ENCODE data around the gene USP22. TPM values are rescaled to one million over a fixed set of nuclear protein-coding genes. Genes with fewer than 3 reads are reported as not detected.

USP22 gene
- total RNA-seq, 1 donor from 2014 or later = 342 TPM

GRCh38 chr17:21019976-21020586, 22.7 kb downstream of the USP22 start:
- peak; percentile 32 for DNase-seq

GRCh38 chr17:21018894-21019293, 23.9 kb downstream of the USP22 start:
- no peak for DNase-seq

GRCh38 chr17:21017861-21018260, 24.9 kb downstream of the USP22 start:
- DNase-seq = no peak

GRCh38 chr17:21017256-21017655, 25.6 kb downstream of the USP22 start:
- no peak for DNase-seq

GRCh38 chr17:21016826-21017225, 26.0 kb downstream of the USP22 start:
- no peak for DNase-seq

GRCh38 chr17:21015564-21015963, 27.2 kb downstream of the USP22 start:
- DNase-seq = no peak

- no peak for DNase-seq
Observed at GRCh38 chr17:21014498-21014897, 28.3 kb downstream of the USP22 start.

- DNase-seq = no peak
Observed at GRCh38 chr17:21013983-21014382, 28.8 kb downstream of the USP22 start.

GRCh38 chr17:21012736-21013135, 30.1 kb downstream of the USP22 start:
- DNase-seq = no peak

- DNase-seq = no peak
Observed at GRCh38 chr17:21010705-21011596, 31.9 kb downstream of the USP22 start.

GRCh38 chr17:21008992-21009671, 33.7 kb downstream of the USP22 start:
- no peak for DNase-seq

- no peak for DNase-seq
Observed at GRCh38 chr17:21008160-21008915, 34.5 kb downstream of the USP22 start.

- DNase-seq = no peak
Observed at GRCh38 chr17:21007646-21008045, 35.2 kb downstream of the USP22 start.

- DNase-seq = no peak
Observed at GRCh38 chr17:21005803-21006202, 37.0 kb downstream of the USP22 start.

GRCh38 chr17:21005367-21005766, 37.4 kb downstream of the USP22 start:
- no peak for DNase-seq

- no peak for DNase-seq
Observed at GRCh38 chr17:21004016-21004930, 38.5 kb downstream of the USP22 start.

- no peak for DNase-seq
Observed at GRCh38 chr17:21003007-21003621, 39.7 kb downstream of the USP22 start.

GRCh38 chr17:21002309-21003006, 40.4 kb downstream of the USP22 start:
- DNase-seq = no peak

GRCh38 chr17:21001813-21002221, 41.0 kb downstream of the USP22 start:
- DNase-seq = no peak

- DNase-seq = no peak
Observed at GRCh38 chr17:21001111-21001812, 41.5 kb downstream of the USP22 start.

Measured in occipital lobe (tissue), 2 donors.